Adipocyte (in vitro differentiated cells): Measurements from ENCODE around the gene DGKD.

Experiments
- DNase-seq: peaks from one replicate; pipeline ENCODE4 v3.0.0-alpha.2; 2015; ENCODE audit warnings: low read depth
- H3K27me3 ChIP-seq: replicated peaks from 2 replicates; pipeline ENCODE4 v1.7.0; 2013; ENCODE audit warnings: mild to moderate bottlenecking, low read length, moderate library complexity; ENCODE audit not compliant: control insufficient read depth, insufficient read depth
- H3K36me3 ChIP-seq: 2 replicates; pipeline ENCODE4 v1.7.0; 2013; ENCODE audit warnings: low read length, mild to moderate bottlenecking, moderate library complexity; ENCODE audit not compliant: control insufficient read depth, insufficient read depth, severe bottlenecking
- H3K4me1 ChIP-seq: 2 replicates; pipeline ENCODE4 v1.7.0; 2013; ENCODE audit warnings: mild to moderate bottlenecking, low read length, moderate library complexity; ENCODE audit not compliant: control insufficient read depth, insufficient read depth
- H3K4me3 ChIP-seq: 2 replicates; pipeline ENCODE4 v1.7.0; 2013; ENCODE audit warnings: mild to moderate bottlenecking, low read length, moderate library complexity
- H3K9ac ChIP-seq: 2 replicates; pipeline ENCODE4 v1.7.0; 2013; ENCODE audit warnings: mild to moderate bottlenecking, low read length, moderate library complexity
- H3K9me3 ChIP-seq: 2 replicates; pipeline ENCODE4 v1.7.0; 2013; ENCODE audit warnings: mild to moderate bottlenecking, low read length, moderate library complexity; ENCODE audit not compliant: control insufficient read depth

The DGKD gene

DNA sequence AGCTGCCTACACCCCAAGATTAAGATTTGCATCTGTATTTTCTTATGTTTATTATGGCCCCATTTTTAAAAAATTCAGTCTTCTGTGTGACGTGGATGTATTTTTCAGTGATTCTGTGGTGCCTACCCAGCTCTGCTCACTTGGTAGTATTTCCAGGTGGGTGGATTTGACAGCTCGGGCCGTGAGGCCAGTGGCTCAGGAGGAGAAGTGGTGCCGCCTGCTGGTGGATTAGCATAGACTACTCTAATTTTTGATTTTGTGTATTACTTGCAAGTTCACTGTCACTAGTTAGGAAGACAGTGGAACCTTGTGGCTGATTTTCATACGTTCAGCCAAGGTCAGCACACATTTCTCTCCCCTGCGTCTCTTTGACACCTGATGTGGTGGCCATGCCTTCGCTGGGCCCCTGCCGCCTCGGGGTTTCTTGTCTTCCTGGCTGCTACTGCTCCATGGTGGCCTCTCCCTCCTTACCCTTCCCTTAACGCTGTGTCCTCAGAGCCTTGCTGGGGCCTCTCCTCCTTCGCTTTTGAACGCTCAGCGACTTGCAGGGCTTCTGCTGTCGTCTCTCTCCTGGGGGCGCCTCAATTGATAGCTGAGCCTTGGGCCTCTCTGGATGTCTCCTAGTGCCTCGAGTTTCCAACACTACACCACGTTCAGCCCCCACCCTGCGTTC, 89.4 kb downstream of the DGKD start:
- peak; percentile 92 for DNase-seq
- Histone ChIP-seq H3K36me3 (no peaks in the 10 kb centered on the region), H3K4me1 (peaks cover 17% of the 10 kb centered on the region), H3K9me3 (no peaks in the 10 kb centered on the region), H3K9ac (no peak overlapping the region), H3K4me3 (no peak overlapping the region), H3K27me3 (no peaks in the 10 kb centered on the region)

DNA sequence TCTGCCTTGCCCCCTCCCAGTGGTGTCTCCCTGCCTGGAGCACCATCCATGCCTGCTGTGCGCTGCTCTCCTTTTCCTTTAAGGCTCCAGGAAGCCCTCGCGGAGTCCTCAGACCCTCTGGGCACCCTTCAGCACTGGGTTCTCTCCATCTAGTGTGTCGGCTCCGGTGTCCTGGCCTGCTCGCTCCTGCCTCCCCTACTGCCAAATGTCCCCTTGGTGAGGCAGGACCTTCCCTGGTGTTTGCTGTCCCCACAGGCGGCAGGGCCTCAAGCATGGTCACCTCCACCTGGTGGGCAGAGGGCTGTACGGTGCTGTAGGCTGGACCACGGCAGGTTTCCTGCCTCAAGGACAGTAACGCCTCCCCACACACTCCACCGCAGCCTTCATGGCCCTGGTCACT, 90.2 kb downstream of the DGKD start:
- H3K9ac ChIP-seq = no peak overlapping the region
- no peak overlapping the region for H3K4me3 ChIP-seq
- no peaks in the 10 kb centered on the region for H3K27me3 ChIP-seq
- H3K36me3 ChIP-seq = no peaks in the 10 kb centered on the region
- DNase-seq = no peak
- peaks cover 11% of the 10 kb centered on the region for H3K4me1 ChIP-seq
- H3K9me3 ChIP-seq = no peaks in the 10 kb centered on the region

DNA sequence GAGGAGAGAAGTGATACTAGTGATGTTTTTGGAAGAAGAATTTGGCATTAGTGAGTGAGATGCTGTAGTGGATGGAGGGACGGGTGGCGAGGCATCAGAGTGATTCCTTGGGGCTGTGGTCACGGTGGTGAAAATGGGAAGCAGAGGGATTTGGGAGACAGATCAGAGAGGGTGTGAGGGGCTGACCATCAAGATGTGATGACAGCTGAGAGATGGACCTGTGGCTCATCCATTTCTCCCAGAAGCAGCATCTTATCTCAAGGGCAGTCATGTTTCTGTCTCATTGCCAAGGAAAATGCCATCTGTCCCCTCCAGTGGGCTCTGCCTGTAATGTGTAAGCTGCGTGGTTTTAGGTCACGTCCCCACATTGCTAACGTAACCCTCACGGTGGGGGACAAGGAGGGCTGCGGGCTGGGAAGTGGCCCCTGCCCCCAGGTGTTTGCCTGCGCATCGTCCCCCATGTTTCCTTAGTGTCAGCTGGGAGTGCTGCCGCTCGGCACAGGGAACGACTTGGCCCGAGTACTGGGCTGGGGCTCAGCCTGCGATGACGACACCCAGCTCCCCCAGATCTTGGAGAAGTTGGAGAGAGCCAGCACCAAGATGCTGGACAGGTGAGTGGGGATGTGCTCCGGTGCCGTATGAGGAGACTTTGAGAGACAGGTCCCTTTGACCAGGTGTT, 91.0 kb downstream of the DGKD start:
- DNase-seq = no peak
- Histone ChIP-seq H3K9me3 (no peaks in the 10 kb centered on the region), H3K9ac (no peak overlapping the region), H3K36me3 (no peaks in the 10 kb centered on the region), H3K4me3 (no peak overlapping the region), H3K27me3 (no peaks in the 10 kb centered on the region), H3K4me1 (peaks cover 10% of the 10 kb centered on the region)

DNA sequence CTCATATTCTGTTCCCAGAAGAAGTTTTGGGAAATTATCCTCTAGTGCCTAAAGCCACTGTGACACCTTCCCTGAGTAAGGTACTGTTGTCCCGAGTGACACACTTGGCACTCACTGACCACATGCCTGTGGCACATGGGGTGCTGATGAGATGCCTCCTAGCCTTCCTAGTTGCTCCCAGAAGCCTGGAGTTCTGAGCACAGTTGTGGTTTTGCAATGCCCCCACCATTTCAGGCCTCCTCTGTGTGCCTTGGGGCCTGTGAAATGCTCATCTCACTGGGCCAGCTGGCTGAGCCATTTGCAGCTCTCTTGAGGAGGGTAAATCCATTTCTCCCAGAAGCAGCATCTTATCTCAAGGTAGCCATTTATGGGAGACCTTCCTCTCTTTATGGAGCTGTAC, 91.8 kb downstream of the DGKD start:
- Histone ChIP-seq H3K27me3 (no peaks in the 10 kb centered on the region), H3K9ac (no peak overlapping the region), H3K9me3 (no peaks in the 10 kb centered on the region), H3K4me3 (no peak overlapping the region), H3K4me1 (peaks cover 10% of the 10 kb centered on the region), H3K36me3 (no peaks in the 10 kb centered on the region)
- no peak for DNase-seq

DNA sequence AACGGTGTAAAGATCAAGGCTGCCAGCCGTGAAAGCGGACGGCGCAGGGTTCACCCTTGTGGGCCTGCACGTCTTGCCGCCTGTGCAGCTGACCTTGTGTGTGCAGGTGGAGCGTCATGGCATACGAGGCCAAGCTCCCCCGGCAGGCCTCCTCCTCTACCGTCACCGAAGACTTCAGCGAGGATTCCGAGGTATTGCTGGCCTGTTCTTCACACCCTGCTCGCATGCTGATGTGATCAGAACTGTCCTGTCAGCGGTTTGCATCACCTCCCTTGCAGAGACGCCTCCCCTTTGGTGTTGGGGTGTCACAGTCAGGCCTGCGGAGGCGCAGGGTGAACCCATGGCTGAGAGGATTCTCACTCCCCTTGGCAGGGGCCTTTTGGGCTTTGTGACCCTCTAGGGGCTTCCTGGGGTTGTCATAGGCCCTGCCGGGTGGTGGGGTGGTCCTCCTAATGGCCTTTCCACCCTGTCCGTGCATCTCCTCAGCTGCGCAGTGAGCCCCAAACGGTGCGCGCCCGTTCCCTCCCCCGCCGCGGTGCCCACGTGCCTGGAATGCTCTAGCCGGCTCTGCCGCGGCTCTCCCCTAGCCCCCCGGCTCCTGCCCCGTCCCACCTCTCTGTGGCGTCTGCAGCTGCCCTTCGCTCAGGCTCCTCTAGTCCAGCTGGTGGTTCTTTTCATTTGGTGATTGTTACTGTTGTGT, 92.5 kb downstream of the DGKD start:
- peaks cover 10% of the 10 kb centered on the region for H3K4me1 ChIP-seq
- no peak overlapping the region for H3K4me3 ChIP-seq
- H3K9ac ChIP-seq = no peak overlapping the region
- DNase-seq = no peak
- no peaks in the 10 kb centered on the region for H3K27me3 ChIP-seq
- no peaks in the 10 kb centered on the region for H3K9me3 ChIP-seq
- no peaks in the 10 kb centered on the region for H3K36me3 ChIP-seq

DNA sequence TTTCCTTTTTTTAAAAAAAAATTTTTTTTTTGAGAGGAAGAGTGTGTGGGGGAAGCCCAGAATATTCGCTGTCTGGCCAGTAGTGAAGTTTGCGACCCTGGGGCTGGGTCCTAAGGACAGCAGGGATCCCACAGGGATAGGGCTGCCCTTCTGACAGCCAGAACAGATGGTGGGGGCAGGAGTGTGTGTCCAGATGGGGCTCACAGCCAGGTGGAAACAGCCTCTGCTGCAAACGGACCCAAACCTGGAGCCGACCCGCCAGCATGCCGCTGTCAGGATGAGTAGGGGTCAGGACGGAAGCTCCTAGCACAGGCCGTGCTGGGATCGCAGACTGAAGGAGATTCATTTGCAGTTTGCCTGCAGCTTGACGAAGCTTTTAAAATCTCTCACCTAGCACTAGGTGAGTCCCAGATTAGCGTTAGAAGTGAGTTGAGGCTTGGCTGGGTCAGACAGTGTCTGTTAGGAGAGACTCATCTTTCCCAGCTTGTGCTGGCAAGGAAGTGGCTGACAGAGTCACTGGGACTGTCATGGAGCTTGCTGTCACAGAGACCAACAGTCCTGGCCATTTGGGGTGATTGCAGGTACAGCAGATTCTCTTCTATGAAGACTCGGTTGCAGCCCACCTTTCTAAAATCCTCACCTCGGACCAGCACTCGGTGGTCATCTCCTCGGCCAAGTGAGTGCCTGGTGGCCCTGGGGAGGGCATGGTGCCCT, 93.4 kb downstream of the DGKD start:
- Histone ChIP-seq H3K9me3 (no peaks in the 10 kb centered on the region), H3K4me3 (no peak overlapping the region), H3K36me3 (peaks cover 8% of the 10 kb centered on the region), H3K4me1 (peaks cover 10% of the 10 kb centered on the region), H3K9ac (no peak overlapping the region), H3K27me3 (no peaks in the 10 kb centered on the region)
- no peak for DNase-seq

DNA sequence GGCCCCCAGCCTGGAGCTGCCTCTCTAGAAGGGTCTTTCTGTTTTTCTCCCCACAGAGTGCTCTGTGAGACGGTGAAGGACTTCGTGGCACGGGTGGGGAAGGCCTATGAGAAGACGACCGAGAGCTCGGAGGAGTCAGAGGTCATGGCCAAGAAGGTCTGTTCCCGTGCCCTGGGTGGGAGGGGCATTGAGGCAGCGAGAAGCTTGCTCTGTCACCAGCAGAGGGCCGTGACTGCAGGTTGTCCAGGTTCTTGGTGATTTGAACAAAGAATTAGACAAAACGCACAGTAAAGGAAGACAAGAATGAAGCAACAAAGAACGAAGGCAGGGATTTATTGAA, 93.9 kb downstream of the DGKD start:
- peaks cover 10% of the 10 kb centered on the region for H3K4me1 ChIP-seq
- no peak overlapping the region for H3K4me3 ChIP-seq
- H3K9me3 ChIP-seq = no peaks in the 10 kb centered on the region
- no peaks in the 10 kb centered on the region for H3K27me3 ChIP-seq
- no peak for DNase-seq
- H3K9ac ChIP-seq = no peak overlapping the region
- peaks cover 8% of the 10 kb centered on the region for H3K36me3 ChIP-seq

DNA sequence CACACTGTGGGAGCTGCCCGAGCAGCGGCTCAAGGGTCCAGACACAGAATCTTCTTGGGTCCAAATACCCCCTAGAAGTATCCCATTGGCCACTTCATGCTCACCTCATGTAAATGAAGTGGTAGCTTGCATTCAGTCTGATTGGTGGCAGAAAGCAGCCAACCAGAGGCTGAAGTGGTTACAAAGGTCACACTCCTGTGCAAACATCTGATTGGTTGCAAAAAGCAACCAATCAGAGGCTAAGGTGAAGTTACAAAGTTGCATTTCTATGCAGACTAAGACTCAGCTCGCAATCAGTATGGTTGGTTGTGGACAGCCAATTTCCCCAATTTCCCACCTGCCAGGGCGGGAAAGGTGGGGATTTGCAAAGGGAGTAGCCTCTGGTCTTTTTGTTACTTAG, 94.3 kb downstream of the DGKD start:
- H3K36me3 ChIP-seq = peaks cover 8% of the 10 kb centered on the region

DNA sequence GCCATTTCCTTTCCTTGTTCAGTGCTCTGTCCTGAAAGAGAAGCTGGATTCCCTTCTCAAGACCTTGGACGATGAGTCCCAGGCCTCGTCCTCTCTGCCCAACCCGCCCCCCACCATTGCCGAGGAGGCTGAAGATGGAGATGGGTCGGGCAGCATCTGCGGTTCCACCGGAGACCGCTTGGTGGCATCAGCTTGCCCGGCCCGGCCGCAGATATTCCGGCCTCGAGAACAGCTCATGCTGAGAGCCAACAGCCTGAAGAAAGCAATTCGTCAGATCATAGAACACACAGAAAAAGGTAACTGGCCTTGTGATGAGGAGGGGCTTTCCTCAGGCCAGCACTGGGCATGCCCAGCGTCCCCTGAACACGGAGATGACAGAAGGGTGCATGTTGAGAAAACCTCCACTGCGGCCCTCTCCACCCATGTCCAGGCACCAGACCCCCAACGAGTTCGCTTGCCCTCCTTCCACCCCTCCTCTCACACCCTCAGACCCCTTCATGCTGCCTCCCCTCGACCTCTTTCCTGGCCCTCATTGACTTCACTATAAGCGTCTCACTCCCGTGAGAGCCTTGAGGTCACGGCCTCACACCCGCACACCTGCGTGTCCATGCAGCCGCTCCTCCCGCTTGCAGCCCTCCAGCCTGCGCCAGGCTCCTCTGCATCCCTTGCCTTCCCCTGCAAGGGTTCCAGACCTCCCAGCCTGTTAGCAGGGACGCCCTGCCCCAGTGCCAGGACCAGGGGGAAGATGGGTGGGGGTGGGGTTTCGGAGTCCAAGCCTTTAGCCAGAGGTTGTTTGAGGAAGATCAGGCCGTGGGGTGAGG, 95.0 kb downstream of the DGKD start:
- Histone ChIP-seq H3K4me3 (no peak overlapping the region), H3K9me3 (no peaks in the 10 kb centered on the region), H3K27me3 (no peaks in the 10 kb centered on the region), H3K4me1 (peaks cover 10% of the 10 kb centered on the region), H3K9ac (no peak overlapping the region), H3K36me3 (peaks cover 8% of the 10 kb centered on the region)
- DNase-seq = peak; percentile 83

More for the DNA sequence above, 94.3 kb downstream of the DGKD start:
- H3K27me3 ChIP-seq = no peaks in the 10 kb centered on the region
- no peak overlapping the region for H3K4me3 ChIP-seq
- peaks cover 10% of the 10 kb centered on the region for H3K4me1 ChIP-seq
- H3K9ac ChIP-seq = no peak overlapping the region
- H3K9me3 ChIP-seq = no peaks in the 10 kb centered on the region
- DNase-seq = no peak

DNA sequence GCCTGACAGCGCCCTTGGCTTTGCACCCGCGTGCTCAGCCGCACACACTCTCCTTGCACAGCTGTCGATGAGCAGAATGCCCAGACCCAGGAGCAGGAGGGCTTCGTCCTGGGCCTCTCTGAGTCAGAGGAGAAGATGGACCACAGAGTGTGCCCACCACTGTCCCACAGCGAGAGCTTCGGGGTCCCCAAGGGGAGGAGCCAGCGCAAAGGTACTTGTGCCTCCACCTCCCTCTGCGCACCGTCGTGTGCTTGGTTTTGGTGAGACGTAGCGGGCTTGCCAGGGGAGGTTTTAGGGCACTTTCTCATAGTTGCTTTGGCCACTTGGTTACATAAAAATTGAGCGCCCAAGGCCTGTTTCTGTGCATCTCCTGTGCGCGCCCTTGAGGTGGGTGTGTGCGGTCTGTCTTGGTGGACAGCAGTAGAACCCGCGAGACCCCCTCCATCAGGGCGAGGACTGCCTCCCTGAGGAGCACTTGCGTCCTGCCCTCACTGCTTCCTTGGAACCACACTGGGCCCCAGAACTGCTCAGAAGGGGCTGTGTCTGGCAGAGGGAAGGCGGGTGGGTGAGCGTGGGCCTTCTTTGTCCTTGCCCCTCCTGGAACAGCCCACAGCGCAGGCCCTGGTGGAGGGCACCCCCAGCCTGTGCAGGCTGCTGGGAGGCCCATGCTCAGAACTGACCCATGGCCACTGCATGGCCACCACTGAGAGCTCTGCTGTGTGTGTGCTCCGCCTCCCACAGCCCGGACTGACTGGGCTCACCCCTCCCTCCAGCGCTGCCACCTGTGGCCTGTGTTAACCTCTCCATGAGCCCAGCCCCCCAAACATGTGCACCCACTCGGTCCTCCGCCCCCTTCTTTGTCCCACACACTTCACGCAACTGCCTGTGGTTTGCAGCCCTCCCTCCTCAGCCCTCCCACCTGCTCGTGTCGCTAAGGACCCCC, 95.9 kb downstream of the DGKD start:
- Histone ChIP-seq H3K36me3 (peaks cover 16% of the 10 kb centered on the region), H3K27me3 (no peaks in the 10 kb centered on the region), H3K4me3 (no peak overlapping the region), H3K9ac (no peak overlapping the region), H3K4me1 (peaks cover 10% of the 10 kb centered on the region), H3K9me3 (no peaks in the 10 kb centered on the region)
- no peak for DNase-seq
